ENCODE measurements around the gene ABCC4. TPM values are rescaled to one million over a fixed set of nuclear protein-coding genes. Genes with fewer than 3 reads are reported as not detected.
A peak's percentile ranks its signal among the peaks of the same experiment; 100 is the strongest.

Gene ABCC4
- total RNA-seq, 6 experiments from 2014 or later, result 24.7 to 28.4 (median 26.0) TPM

DNA sequence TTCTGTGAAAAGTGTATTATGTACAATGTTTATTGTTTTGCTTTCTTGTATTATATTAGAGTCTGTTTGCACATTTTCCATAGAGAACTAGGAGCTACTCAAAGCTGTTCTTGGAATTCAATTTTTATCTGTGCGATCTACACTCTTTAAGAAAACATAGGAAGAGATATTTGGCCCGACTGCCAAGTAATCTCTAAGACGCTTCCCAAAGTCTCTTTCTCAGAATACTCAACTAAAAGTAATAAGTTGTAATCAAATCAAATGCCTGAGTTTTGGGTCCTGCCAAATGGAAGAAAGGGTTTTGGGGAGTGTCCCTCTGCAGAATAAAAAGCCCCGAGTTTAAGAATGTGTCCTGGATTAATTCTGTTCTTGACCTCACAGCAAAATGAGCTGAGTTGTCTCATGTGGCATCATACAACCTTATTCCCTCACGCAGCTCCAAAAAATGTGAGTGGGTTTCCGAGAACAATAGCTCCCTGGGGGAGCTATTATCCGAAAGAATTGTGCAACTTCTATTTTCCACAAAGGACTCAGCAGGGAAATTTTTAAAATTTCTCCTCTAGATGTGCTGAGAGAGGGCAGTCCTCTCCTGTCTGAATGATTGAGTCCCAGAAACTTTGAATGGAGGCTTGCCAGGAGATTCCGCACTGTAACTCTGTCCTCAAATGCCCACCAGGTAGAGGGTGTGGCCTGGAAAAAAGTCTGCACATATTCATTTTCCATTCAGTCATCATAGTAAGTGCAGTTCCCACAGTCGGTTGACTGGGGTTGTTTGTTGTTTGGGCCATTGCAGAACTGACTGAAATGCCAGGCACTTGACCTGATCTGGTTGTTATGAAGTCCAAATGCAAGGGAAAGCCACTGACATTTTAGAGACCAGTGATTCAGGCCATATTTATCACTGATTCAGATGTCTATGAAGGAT, 309.0 kb downstream of the ABCC4 start:
- peaks cover 16% of the 10 kb centered on the region for H3K27me3 Mint-ChIP-seq (ENCODE audit: insufficient read depth)
- H3K4me1 Mint-ChIP-seq (ENCODE audit: low read depth), result no peaks in the 10 kb centered on the region
- H3K4me3 Mint-ChIP-seq, result no peak overlapping the region

DNA sequence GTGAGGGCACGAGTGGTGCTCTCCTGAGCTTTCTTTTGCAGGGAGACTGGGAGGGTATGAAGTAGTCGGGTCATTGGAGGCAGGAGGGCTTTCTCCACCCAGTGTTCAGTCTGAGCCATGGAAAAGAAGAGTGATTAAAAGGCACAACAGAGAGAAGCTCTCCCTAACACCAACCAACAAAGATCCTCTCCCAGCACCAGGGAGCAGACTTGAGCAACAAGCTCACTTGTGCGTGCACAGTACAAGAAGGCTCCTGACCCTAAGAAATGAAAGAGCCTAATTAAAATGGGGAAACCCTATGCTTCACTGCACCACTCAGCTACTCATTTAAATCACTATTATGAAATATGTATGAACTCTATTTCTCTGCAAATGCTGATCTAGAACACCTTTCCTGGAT, 312.6 kb downstream of the ABCC4 start:
- Mint-ChIP-seq H3K27ac (no peak overlapping the region), H3K36me3 (ENCODE audit: low read depth) (no peaks in the 10 kb centered on the region), H3K4me3 (no peak overlapping the region), H3K9me3 (no peaks in the 10 kb centered on the region), H3K4me1 (ENCODE audit: low read depth) (no peaks in the 10 kb centered on the region), H3K27me3 (ENCODE audit: insufficient read depth) (peaks cover 6% of the 10 kb centered on the region)
- DNase-seq, result no peak
- TF ChIP-seq, protein P1, sequence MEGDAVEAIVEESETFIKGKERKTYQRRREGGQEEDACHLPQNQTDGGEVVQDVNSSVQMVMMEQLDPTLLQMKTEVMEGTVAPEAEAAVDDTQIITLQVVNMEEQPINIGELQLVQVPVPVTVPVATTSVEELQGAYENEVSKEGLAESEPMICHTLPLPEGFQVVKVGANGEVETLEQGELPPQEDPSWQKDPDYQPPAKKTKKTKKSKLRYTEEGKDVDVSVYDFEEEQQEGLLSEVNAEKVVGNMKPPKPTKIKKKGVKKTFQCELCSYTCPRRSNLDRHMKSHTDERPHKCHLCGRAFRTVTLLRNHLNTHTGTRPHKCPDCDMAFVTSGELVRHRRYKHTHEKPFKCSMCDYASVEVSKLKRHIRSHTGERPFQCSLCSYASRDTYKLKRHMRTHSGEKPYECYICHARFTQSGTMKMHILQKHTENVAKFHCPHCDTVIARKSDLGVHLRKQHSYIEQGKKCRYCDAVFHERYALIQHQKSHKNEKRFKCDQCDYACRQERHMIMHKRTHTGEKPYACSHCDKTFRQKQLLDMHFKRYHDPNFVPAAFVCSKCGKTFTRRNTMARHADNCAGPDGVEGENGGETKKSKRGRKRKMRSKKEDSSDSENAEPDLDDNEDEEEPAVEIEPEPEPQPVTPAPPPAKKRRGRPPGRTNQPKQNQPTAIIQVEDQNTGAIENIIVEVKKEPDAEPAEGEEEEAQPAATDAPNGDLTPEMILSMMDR (IDR thresholded peaks at IDR 0.05), result no peak

More for the DNA sequence above, 309.0 kb downstream of the ABCC4 start:
- TF ChIP-seq, protein P1 (IDR thresholded peaks at IDR 0.05), result no peak
- Mint-ChIP-seq H3K9me3 (no peaks in the 10 kb centered on the region), H3K27ac (no peak overlapping the region), H3K36me3 (ENCODE audit: low read depth) (no peaks in the 10 kb centered on the region)
- no peak for DNase-seq

DNA sequence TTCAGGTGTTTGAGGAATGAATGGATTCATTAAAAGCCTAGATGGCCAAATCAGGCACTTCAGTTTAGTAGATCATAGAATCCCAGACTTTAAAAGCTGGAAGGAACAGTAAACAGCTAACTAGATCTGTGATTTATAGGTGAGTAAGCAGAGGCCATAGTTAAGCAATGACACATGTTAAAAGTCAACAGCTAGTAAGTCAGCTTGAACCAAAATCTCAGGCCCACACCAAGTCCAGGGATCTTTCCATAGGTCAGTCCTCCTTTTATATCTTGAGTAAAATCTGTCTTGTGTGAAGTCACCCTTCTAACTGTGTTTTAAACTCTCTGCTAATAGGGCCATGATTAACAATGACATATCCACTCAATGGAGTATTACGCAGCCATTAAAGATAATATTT, 313.4 kb downstream of the ABCC4 start:
- H3K4me3 Mint-ChIP-seq, result no peak overlapping the region
- H3K27me3 Mint-ChIP-seq (ENCODE audit: insufficient read depth), result peaks cover 6% of the 10 kb centered on the region
- no peak overlapping the region for H3K27ac Mint-ChIP-seq
- no peaks in the 10 kb centered on the region for H3K4me1 Mint-ChIP-seq (ENCODE audit: low read depth)
- no peaks in the 10 kb centered on the region for H3K9me3 Mint-ChIP-seq
- TF ChIP-seq, protein P1 (IDR thresholded peaks at IDR 0.05), result no peak
- H3K36me3 Mint-ChIP-seq (ENCODE audit: low read depth), result no peaks in the 10 kb centered on the region
- peak; percentile 30 for DNase-seq

DNA sequence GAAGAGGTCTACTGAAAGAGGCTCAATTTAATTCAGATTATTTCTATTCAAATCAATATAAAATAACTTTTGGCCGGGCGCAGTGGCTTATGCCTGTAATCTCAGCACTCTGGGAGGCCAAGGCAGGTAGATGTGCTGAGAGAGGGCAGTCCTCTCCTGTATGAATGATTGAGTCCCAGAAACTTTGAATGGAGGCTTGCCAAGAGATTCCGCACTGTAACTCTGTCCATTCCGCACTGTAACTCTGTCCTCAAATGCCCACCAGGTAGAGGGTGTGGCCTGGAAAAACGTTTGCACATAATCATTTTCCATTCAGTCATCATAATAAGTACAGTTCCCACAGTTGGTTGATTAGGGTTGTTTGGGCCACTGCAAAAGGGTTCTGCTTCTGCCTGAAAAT, 314.2 kb downstream of the ABCC4 start:
- no peaks in the 10 kb centered on the region for H3K9me3 Mint-ChIP-seq
- no peak overlapping the region for H3K4me3 Mint-ChIP-seq
- TF ChIP-seq, protein P1 (IDR thresholded peaks at IDR 0.05), result no peak
- H3K27ac Mint-ChIP-seq, result no peak overlapping the region
- DNase-seq, result no peak
- H3K36me3 Mint-ChIP-seq (ENCODE audit: low read depth), result no peaks in the 10 kb centered on the region
- no peaks in the 10 kb centered on the region for H3K4me1 Mint-ChIP-seq (ENCODE audit: low read depth)
- H3K27me3 Mint-ChIP-seq (ENCODE audit: insufficient read depth), result peaks cover 6% of the 10 kb centered on the region

DNA sequence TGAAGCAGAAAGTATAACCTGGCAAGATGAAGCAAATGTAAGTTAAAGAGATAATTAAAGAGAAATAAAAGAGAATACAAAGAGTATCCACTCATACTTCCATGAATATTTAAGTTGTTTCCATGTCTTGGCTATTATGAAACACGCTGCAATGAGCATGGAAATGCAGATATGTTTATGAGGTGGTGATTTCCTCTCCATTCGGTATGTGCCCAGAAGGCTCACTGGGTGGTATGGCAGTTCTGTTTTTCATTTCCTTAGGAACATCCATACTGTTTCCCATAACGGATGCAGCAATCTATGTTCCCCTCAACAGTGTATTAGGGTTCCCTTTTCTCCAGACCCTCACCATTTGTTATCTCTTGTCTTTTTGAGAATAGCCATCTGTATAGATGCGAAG, 316.3 kb downstream of the ABCC4 start:
- Mint-ChIP-seq H3K27me3 (ENCODE audit: insufficient read depth) (peaks cover 6% of the 10 kb centered on the region; the same call in 1 of the 2 replicates), H3K4me1 (ENCODE audit: low read depth) (no peaks in the 10 kb centered on the region), H3K27ac (no peak overlapping the region), H3K9me3 (no peaks in the 10 kb centered on the region), H3K4me3 (no peak overlapping the region), H3K36me3 (ENCODE audit: low read depth) (no peaks in the 10 kb centered on the region)
- TF ChIP-seq, protein P1 (IDR thresholded peaks at IDR 0.05), result no peak
- DNase-seq, result no peak

All from HFFc6 (cell line).